K562 (cell line): ENCODE data around the gene SHANK1. TPM values are rescaled to one million over a fixed set of nuclear protein-coding genes. Genes with fewer than 3 reads are reported as not detected.

Source experiments
- CBX2 ChIP-seq: fragments of 200-600 bp; sonication (generic); IDR thresholded peaks from one replicate; pipeline ENCODE4 v1.6.1; 2012; ENCODE audit warnings: mild to moderate bottlenecking, low read length, inconsistent platforms; ENCODE audit not compliant: insufficient read depth, poor library complexity, severe bottlenecking
- GTF3C2 ChIP-seq: IDR thresholded peaks from 3 replicates; pipeline ENCODE4 v1.6.1; 2011; ENCODE audit warnings: borderline replicate concordance, mild to moderate bottlenecking, moderate library complexity; ENCODE audit not compliant: insufficient read length; ENCODE audit errors: extremely low read depth
- MLLT1 ChIP-seq, 2 experiments: fragments of 450-650 bp; IDR thresholded peaks; 2 replicates each; pipeline ENCODE4 v1.6.1; 2016
- TEAD1 ChIP-seq, 2 experiments: fragments of 450-650 bp in 1 of 2; sonication (generic) in 1 of 2; formaldehyde crosslinking; IDR thresholded peaks; 2 replicates each; pipeline versions ENCODE4 v1.4.0 to v1.8.0; 2020 to 2022; ENCODE audit warnings: mild to moderate bottlenecking in 2 of 2, missing genetic modification reagents in 1 of 2
- ZC3H11A ChIP-seq: IDR thresholded peaks from 2 replicates; pipeline ENCODE4 v1.6.1; 2012; ENCODE audit warnings: low read depth, low read length, improper control_type of control experiment
- ZNF436 ChIP-seq: fragments of 250-450, 450-650 bp; sonication (Bioruptor Pico); formaldehyde crosslinking; IDR thresholded peaks from 2 replicates; pipeline ENCODE4 v1.7.0; 2020; ENCODE audit warnings: mild to moderate bottlenecking
- ZNF511 ChIP-seq: sonication (generic); formaldehyde crosslinking; IDR thresholded peaks from 2 replicates; pipeline ENCODE4 v1.8.0; 2022; ENCODE audit warnings: mild to moderate bottlenecking, missing genetic modification reagents
- ZNF584 ChIP-seq: fragments of 200-800 bp; sonication (Bioruptor generic); IDR thresholded peaks from 2 replicates; pipeline ENCODE4 v1.6.1; 2016; ENCODE audit warnings: low read depth, mild to moderate bottlenecking, missing genetic modification characterization, missing compliant biosample characterization
- polyA plus RNA-seq, 8 experiments: library from polyadenylated mRNA; depleted of rRNA in 4 of 8; stranded (reverse) in 5 of 8; unstranded in 3 of 8; fragments of >200 nt; fragmentation: Nextera tagmentation in 2 of 8; fragmentation: Illumina TruSeq in 1 of 8; extraction: Ambion mirVana in 2 of 8; extraction: Trizol in 1 of 8; gene quantifications; 2 replicates each; pipeline versions ENCODE4 v1.2.1 to v1.2.3, GENCODE V29; 2011 to 2014; ENCODE audit warnings: inconsistent platforms in 1 of 8, missing spikeins in 1 of 8
- total RNA-seq, 7 experiments: library from RNA; depleted of rRNA in 6 of 7; stranded (reverse); fragments of >200 nt in 6 of 7; fragmentation: Illumina TruSeq in 2 of 7; extraction: Trizol in 2 of 7; gene quantifications; 2 replicates each; pipeline versions ENCODE4 v1.2.1 to v1.2.3, GENCODE V29; 2011 to 2021; ENCODE audit warnings: low replicate concordance in 1 of 7
- TF ChIP-seq, protein P1 (sequence below): fragments of 200-600 bp; sonication (generic); IDR thresholded peaks from one replicate; pipeline ENCODE4 v1.6.1; 2012; ENCODE audit warnings: mild to moderate bottlenecking, low read depth, low read length, inconsistent platforms

SHANK1 gene
- total and polyA plus RNA-seq, 9 of the 15 experiments (the other 6 are each of a cell fraction or from before 2014, with no cell fraction given) = 0.33 to 1.3 (median 0.55) TPM; not detected in 2

DNA sequence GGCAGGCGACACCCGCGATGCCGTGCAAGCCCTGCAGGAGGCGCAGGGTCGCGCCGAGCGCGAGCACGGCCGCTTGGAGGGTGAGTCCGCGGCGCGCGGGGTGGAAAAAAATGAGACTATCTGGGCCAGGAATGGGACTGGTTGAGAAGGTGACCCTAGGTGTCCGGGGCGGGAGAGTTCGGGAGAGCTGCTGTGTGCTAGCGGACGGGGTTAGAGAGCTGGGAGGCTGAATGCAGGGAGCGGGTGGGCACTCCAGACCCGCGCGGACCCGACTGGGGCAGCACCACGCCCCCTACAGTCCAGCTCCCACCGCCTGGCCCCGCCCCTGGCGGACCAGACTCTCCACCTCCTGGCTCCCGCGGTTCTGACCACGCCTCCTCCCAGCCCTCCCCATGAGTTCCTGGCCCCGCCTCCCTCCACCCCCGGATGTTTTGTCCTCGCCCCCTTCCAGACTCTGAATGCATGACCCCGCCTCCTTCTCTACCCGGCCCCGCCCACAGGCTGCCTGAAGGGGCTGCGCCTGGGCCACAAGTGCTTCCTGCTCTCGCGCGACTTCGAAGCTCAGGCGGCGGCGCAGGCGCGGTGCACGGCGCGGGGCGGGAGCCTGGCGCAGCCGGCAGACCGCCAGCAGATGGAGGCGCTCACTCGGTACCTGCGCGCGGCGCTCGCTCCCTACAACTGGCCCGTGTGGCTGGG is 5.1 kb upstream of the SHANK1 start (continued):
- TF ChIP-seq ZNF511 (CRISPR knock-in tag) (no peak), MLLT1 (IDR thresholded peaks at IDR 0.05) (peak; percentile 51 to 75; a peak in 2 of 4 replicates), ZC3H11A (no peak), ZNF584 (CRISPR knock-in tag) (no peak), ZNF436 (CRISPR knock-in tag) (no peak), TEAD1 (CRISPR knock-in tag; IDR thresholded peaks at IDR 0.05) (peak in 1 of 2 experiments; percentile 92; a peak in 1 of 4 replicates), GTF3C2 (no peak), CBX2 (no peak)
- TF ChIP-seq, protein P1, sequence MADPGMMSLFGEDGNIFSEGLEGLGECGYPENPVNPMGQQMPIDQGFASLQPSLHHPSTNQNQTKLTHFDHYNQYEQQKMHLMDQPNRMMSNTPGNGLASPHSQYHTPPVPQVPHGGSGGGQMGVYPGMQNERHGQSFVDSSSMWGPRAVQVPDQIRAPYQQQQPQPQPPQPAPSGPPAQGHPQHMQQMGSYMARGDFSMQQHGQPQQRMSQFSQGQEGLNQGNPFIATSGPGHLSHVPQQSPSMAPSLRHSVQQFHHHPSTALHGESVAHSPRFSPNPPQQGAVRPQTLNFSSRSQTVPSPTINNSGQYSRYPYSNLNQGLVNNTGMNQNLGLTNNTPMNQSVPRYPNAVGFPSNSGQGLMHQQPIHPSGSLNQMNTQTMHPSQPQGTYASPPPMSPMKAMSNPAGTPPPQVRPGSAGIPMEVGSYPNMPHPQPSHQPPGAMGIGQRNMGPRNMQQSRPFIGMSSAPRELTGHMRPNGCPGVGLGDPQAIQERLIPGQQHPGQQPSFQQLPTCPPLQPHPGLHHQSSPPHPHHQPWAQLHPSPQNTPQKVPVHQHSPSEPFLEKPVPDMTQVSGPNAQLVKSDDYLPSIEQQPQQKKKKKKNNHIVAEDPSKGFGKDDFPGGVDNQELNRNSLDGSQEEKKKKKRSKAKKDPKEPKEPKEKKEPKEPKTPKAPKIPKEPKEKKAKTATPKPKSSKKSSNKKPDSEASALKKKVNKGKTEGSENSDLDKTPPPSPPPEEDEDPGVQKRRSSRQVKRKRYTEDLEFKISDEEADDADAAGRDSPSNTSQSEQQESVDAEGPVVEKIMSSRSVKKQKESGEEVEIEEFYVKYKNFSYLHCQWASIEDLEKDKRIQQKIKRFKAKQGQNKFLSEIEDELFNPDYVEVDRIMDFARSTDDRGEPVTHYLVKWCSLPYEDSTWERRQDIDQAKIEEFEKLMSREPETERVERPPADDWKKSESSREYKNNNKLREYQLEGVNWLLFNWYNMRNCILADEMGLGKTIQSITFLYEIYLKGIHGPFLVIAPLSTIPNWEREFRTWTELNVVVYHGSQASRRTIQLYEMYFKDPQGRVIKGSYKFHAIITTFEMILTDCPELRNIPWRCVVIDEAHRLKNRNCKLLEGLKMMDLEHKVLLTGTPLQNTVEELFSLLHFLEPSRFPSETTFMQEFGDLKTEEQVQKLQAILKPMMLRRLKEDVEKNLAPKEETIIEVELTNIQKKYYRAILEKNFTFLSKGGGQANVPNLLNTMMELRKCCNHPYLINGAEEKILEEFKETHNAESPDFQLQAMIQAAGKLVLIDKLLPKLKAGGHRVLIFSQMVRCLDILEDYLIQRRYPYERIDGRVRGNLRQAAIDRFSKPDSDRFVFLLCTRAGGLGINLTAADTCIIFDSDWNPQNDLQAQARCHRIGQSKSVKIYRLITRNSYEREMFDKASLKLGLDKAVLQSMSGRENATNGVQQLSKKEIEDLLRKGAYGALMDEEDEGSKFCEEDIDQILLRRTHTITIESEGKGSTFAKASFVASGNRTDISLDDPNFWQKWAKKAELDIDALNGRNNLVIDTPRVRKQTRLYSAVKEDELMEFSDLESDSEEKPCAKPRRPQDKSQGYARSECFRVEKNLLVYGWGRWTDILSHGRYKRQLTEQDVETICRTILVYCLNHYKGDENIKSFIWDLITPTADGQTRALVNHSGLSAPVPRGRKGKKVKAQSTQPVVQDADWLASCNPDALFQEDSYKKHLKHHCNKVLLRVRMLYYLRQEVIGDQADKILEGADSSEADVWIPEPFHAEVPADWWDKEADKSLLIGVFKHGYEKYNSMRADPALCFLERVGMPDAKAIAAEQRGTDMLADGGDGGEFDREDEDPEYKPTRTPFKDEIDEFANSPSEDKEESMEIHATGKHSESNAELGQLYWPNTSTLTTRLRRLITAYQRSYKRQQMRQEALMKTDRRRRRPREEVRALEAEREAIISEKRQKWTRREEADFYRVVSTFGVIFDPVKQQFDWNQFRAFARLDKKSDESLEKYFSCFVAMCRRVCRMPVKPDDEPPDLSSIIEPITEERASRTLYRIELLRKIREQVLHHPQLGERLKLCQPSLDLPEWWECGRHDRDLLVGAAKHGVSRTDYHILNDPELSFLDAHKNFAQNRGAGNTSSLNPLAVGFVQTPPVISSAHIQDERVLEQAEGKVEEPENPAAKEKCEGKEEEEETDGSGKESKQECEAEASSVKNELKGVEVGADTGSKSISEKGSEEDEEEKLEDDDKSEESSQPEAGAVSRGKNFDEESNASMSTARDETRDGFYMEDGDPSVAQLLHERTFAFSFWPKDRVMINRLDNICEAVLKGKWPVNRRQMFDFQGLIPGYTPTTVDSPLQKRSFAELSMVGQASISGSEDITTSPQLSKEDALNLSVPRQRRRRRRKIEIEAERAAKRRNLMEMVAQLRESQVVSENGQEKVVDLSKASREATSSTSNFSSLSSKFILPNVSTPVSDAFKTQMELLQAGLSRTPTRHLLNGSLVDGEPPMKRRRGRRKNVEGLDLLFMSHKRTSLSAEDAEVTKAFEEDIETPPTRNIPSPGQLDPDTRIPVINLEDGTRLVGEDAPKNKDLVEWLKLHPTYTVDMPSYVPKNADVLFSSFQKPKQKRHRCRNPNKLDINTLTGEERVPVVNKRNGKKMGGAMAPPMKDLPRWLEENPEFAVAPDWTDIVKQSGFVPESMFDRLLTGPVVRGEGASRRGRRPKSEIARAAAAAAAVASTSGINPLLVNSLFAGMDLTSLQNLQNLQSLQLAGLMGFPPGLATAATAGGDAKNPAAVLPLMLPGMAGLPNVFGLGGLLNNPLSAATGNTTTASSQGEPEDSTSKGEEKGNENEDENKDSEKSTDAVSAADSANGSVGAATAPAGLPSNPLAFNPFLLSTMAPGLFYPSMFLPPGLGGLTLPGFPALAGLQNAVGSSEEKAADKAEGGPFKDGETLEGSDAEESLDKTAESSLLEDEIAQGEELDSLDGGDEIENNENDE = peak; percentile 37
